ENCODE data around the gene NR2F1-AS1. TPM values are rescaled to one million over a fixed set of nuclear protein-coding genes. Genes with fewer than 3 reads are reported as not detected.

Gene NR2F1-AS1
- total RNA-seq, 2 experiments from 2014 or later = not detected

- no peaks in the 10 kb centered on the region for H3K9me3 ChIP-seq (ENCODE audit: low read length)
- H3K9me2 ChIP-seq (ENCODE audit: insufficient read depth, low read length) = no peaks in the 10 kb centered on the region
- H4K20me1 ChIP-seq (ENCODE audit: insufficient read depth, low read length) = no peaks in the 10 kb centered on the region
- ChIA-PET CTCF (ENCODE audit: unreplicated experiment) (no interaction called here), POLR2A (no interaction called here)
- no peaks in the 10 kb centered on the region for H3K36me3 ChIP-seq (ENCODE audit: insufficient read depth, low read length)
- DNase-seq (ENCODE audit: low spot score) = no peak
- no peak overlapping the region for H2AFZ ChIP-seq (ENCODE audit: low read length)
- H3K79me2 ChIP-seq (ENCODE audit: insufficient read depth, low read depth, low read length) = no peaks in the 10 kb centered on the region
- no peak for TF ChIP-seq CTCF (conservative IDR thresholded peaks at IDR 0.05; ENCODE audit: low read length)
- TF ChIP-seq EZH2phosphoT487 (IDR thresholded peaks at IDR 0.05; ENCODE audit: borderline replicate concordance, low read depth, low read length) = no peak
- no peaks in the 10 kb centered on the region for H3K4me1 ChIP-seq (ENCODE audit: insufficient read depth, low read length, poor library complexity, severe bottlenecking)
- H3K4me3 ChIP-seq (ENCODE audit: low read depth, low read length, poor library complexity, severe bottlenecking) = no peak overlapping the region
- no peak overlapping the region for H3K4me2 ChIP-seq (ENCODE audit: low read length)
- H3K27ac ChIP-seq (ENCODE audit: low read depth, low read length, poor library complexity, severe bottlenecking) = no peak overlapping the region
- intact Hi-C loops (cut with micrococcal nuclease; ENCODE audit: unreplicated experiment) = no loop called here
- BruUV-seq (replicated peaks) = no TSS peak
These were observed 31.2 kb upstream of the NR2F1-AS1 start for GRCh38 chr5:93611976-93612854.

GRCh38 chr5:93611273-93611975, 30.4 kb upstream of the NR2F1-AS1 start:
- H3K36me3 ChIP-seq (ENCODE audit: insufficient read depth, low read length) = no peaks in the 10 kb centered on the region
- H3K27ac ChIP-seq (ENCODE audit: low read depth, low read length, poor library complexity, severe bottlenecking) = no peak overlapping the region
- no peak for DNase-seq (ENCODE audit: low spot score)
- intact Hi-C loops (cut with micrococcal nuclease; ENCODE audit: unreplicated experiment) = no loop called here
- H3K9me2 ChIP-seq (ENCODE audit: insufficient read depth, low read length) = no peaks in the 10 kb centered on the region
- BruUV-seq (replicated peaks) = no TSS peak
- ChIA-PET CTCF (ENCODE audit: unreplicated experiment) (no interaction called here), POLR2A (no interaction called here)
- H3K4me3 ChIP-seq (ENCODE audit: low read depth, low read length, poor library complexity, severe bottlenecking) = no peak overlapping the region
- H4K20me1 ChIP-seq (ENCODE audit: insufficient read depth, low read length) = no peaks in the 10 kb centered on the region
- H3K9me3 ChIP-seq (ENCODE audit: low read length) = no peaks in the 10 kb centered on the region
- no peak overlapping the region for H2AFZ ChIP-seq (ENCODE audit: low read length)
- no peak for TF ChIP-seq CTCF (conservative IDR thresholded peaks at IDR 0.05; ENCODE audit: low read length)
- no peak for TF ChIP-seq EZH2phosphoT487 (IDR thresholded peaks at IDR 0.05; ENCODE audit: borderline replicate concordance, low read depth, low read length)
- H3K79me2 ChIP-seq (ENCODE audit: insufficient read depth, low read depth, low read length) = no peaks in the 10 kb centered on the region
- no peak overlapping the region for H3K4me2 ChIP-seq (ENCODE audit: low read length)
- no peaks in the 10 kb centered on the region for H3K4me1 ChIP-seq (ENCODE audit: insufficient read depth, low read length, poor library complexity, severe bottlenecking)

Data from OCI-LY7 (cell line).